Measurements from ENCODE around the gene CARF.

- no peak for TF ChIP-seq POLR2AphosphoS5 (IDR thresholded peaks at IDR 0.05)
- TF ChIP-seq CTCF (IDR thresholded peaks at IDR 0.05): no peak
- TF ChIP-seq POLR2A (IDR thresholded peaks at IDR 0.05): no peak
Observed at GRCh38 chr2:203021991-203022390, 109.9 kb downstream of the CARF start.

All from prostate gland (tissue), 2 donors.